Measurements from ENCODE around the gene ARHGAP10. TPM values are rescaled to one million over a fixed set of nuclear protein-coding genes. Genes with fewer than 3 reads are reported as not detected.

Gene ARHGAP10
- total RNA-seq, 1 donor from 2014 or later = 10.9 TPM

GRCh38 chr4:147782087-147782781 lies 50.3 kb downstream of the ARHGAP10 start:
- no peak for TF ChIP-seq CTCF (conservative IDR thresholded peaks at IDR 0.05; ENCODE audit: low read depth, low read length)
- DNase-seq (ENCODE audit: low read depth) = no peak

GRCh38 chr4:147785129-147785528 lies 53.2 kb downstream of the ARHGAP10 start:
- DNase-seq (ENCODE audit: low read depth) = no peak
- TF ChIP-seq CTCF (conservative IDR thresholded peaks at IDR 0.05; ENCODE audit: low read depth, low read length) = no peak
- no peak overlapping the region for H3K4me3 ChIP-seq (ENCODE audit: low read depth, low read length)

More at GRCh38 chr4:147782087-147782781, 50.3 kb downstream of the ARHGAP10 start:
- H3K4me3 ChIP-seq (ENCODE audit: low read depth, low read length) = no peak overlapping the region

- H3K4me3 ChIP-seq (ENCODE audit: low read depth, low read length) = no peak overlapping the region
- no peak for DNase-seq (ENCODE audit: low read depth)
- no peak for TF ChIP-seq CTCF (conservative IDR thresholded peaks at IDR 0.05; ENCODE audit: low read depth, low read length)
Observed at GRCh38 chr4:147786031-147786430, 54.1 kb downstream of the ARHGAP10 start.

GRCh38 chr4:147786531-147786930 lies 54.6 kb downstream of the ARHGAP10 start:
- no peak for TF ChIP-seq CTCF (conservative IDR thresholded peaks at IDR 0.05; ENCODE audit: low read depth, low read length)
- no peak overlapping the region for H3K4me3 ChIP-seq (ENCODE audit: low read depth, low read length)
- DNase-seq (ENCODE audit: low read depth) = no peak

- no peak overlapping the region for H3K4me3 ChIP-seq (ENCODE audit: low read depth, low read length)
- no peak for TF ChIP-seq CTCF (conservative IDR thresholded peaks at IDR 0.05; ENCODE audit: low read depth, low read length)
- no peak for DNase-seq (ENCODE audit: low read depth)
Observed at GRCh38 chr4:147787204-147787603, 55.3 kb downstream of the ARHGAP10 start.

- TF ChIP-seq CTCF (conservative IDR thresholded peaks at IDR 0.05; ENCODE audit: low read depth, low read length) = no peak
- DNase-seq (ENCODE audit: low read depth) = no peak
- no peak overlapping the region for H3K4me3 ChIP-seq (ENCODE audit: low read depth, low read length)
Observed at GRCh38 chr4:147788791-147789190, 56.9 kb downstream of the ARHGAP10 start.

- H3K4me3 ChIP-seq (ENCODE audit: low read depth, low read length) = no peak overlapping the region
- no peak for TF ChIP-seq CTCF (conservative IDR thresholded peaks at IDR 0.05; ENCODE audit: low read depth, low read length)
Observed at GRCh38 chr4:147789596-147789995, 57.7 kb downstream of the ARHGAP10 start.

More at GRCh38 chr4:147789596-147789995, 57.7 kb downstream of the ARHGAP10 start:
- no peak for DNase-seq (ENCODE audit: low read depth)

Measured in epithelial cell of proximal tubule (primary cell).